PC-9 (cell line): ENCODE measurements around the gene MRPS25.

Experiments used
- CTCF ChIP-seq: fragments of 200-600 bp; sonication (generic); conservative IDR thresholded peaks from 2 replicates; pipeline ENCODE4 v1.6.1; 2017; ENCODE audit warnings: mixed run types, antibody characterized with exemption, mild to moderate bottlenecking, moderate library complexity
- EZH2 ChIP-seq: fragments of 200-600 bp; sonication (generic); IDR thresholded peaks from 2 replicates; pipeline ENCODE4 v1.8.0; 2017; ENCODE audit warnings: antibody characterized with exemption, low read depth

DNA sequence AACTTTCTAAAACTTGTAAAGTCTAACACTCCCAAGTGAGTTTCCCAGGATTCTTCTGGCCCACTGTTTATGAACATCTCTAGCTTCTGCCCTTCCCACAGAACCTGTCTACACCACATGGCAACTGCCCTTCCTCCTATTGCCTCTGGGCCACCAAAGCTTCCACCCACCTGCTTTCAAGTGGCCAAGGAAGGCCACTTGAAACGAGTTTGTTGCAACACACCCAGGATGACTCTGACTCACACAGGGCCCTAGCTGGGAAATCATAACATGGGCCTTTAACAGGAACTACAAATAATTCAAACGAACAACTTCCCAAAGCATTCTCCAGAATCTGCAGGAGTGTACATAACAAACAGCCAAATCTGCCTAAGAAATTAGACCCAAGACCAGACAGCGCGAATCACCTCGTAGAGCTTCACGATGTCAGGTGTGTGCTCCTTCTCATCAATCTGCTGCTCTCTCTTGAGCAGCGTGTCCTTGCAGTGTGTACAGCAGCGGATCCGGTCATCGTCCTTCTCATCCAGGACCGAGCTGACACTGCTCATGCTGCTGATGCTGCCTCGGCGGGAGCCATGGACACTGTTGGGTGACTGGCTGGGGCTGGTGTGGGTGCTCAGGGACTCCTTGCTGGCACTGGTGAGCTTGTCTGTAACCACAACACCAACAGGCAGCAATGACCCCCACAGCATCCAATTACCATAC, 17.0 kb upstream of the MRPS25 start:
- TF ChIP-seq EZH2 (no peak), CTCF (no peak)
